ENCODE results near the gene TAP2. TPM values are rescaled to one million over a fixed set of nuclear protein-coding genes. Genes with fewer than 3 reads are reported as not detected.
A peak's percentile ranks its signal among the peaks of the same experiment; 100 is the strongest.

TAP2 gene
- total RNA-seq, 1 experiment from 2014 or later = 29.8 TPM

- DNase-seq (ENCODE audit: extremely low read depth, low read depth) = no peak
These were observed 16.0 kb upstream of the TAP2 start for GRCh38 chr6:32854376-32855178.

GRCh38 chr6:32853541-32854375, 15.2 kb upstream of the TAP2 start, which contains the start of the genes PSMB9 and TAP1:
Gene PSMB9, plus strand, starts transcription at chr6:32854192. Its CDS starts 38 bp downstream, at chr6:32854230.
Gene TAP1, minus strand, starts transcription at chr6:32853704. Its CDS starts 68 bp downstream, at chr6:32853636.
- DNase-seq (ENCODE audit: extremely low read depth, low read depth) = peak; percentile 88

GRCh38 chr6:32852844-32853540, 14.5 kb upstream of the TAP2 start:
- DNase-seq (ENCODE audit: extremely low read depth, low read depth) = no peak

- DNase-seq (ENCODE audit: extremely low read depth, low read depth) = no peak
These were observed 13.7 kb upstream of the TAP2 start for GRCh38 chr6:32852018-32852843.

- no peak for DNase-seq (ENCODE audit: extremely low read depth, low read depth)
These were observed 12.5 kb upstream of the TAP2 start for GRCh38 chr6:32851025-32851424.

- no peak for DNase-seq (ENCODE audit: extremely low read depth, low read depth)
These were observed 10.6 kb upstream of the TAP2 start for GRCh38 chr6:32849126-32849525.

GRCh38 chr6:32847795-32848194, 9.3 kb upstream of the TAP2 start:
- no peak for DNase-seq (ENCODE audit: extremely low read depth, low read depth)

GRCh38 chr6:32847004-32847403, 8.5 kb upstream of the TAP2 start:
- no peak for DNase-seq (ENCODE audit: extremely low read depth, low read depth)

GRCh38 chr6:32845384-32845884, 6.9 kb upstream of the TAP2 start:
- DNase-seq (ENCODE audit: extremely low read depth, low read depth) = no peak

- DNase-seq (ENCODE audit: extremely low read depth, low read depth) = no peak
These were observed 6.4 kb upstream of the TAP2 start for GRCh38 chr6:32844839-32845383.

GRCh38 chr6:32843979-32844838, 5.7 kb upstream of the TAP2 start, which contains the start of gene PSMB8:
Gene PSMB8, minus strand, starts transcription at chr6:32844047. Its CDS starts 51 bp downstream, at chr6:32843996.
- peak; percentile 91 for DNase-seq (ENCODE audit: extremely low read depth, low read depth)

- no peak for DNase-seq (ENCODE audit: extremely low read depth, low read depth)
These were observed 4.9 kb upstream of the TAP2 start for GRCh38 chr6:32843331-32843978.

GRCh38 chr6:32842690-32843089, 4.2 kb upstream of the TAP2 start:
- DNase-seq (ENCODE audit: extremely low read depth, low read depth) = no peak

GRCh38 chr6:32842021-32842650, 3.6 kb upstream of the TAP2 start:
- DNase-seq (ENCODE audit: extremely low read depth, low read depth) = no peak

GRCh38 chr6:32840604-32841246, 2.2 kb upstream of the TAP2 start:
- no peak for DNase-seq (ENCODE audit: extremely low read depth, low read depth)

- no peak for DNase-seq (ENCODE audit: extremely low read depth, low read depth)
These were observed 817 bp upstream of the TAP2 start for GRCh38 chr6:32839356-32839755.

- no peak for DNase-seq (ENCODE audit: extremely low read depth, low read depth)
These were observed 857 bp downstream of the TAP2 start for GRCh38 chr6:32837651-32838113.
